ENCODE data around the gene OTOP3. TPM values are rescaled to one million over a fixed set of nuclear protein-coding genes. Genes with fewer than 3 reads are reported as not detected.
A peak's percentile ranks its signal among the peaks of the same experiment; 100 is the strongest.

OTOP3 gene, protein sequence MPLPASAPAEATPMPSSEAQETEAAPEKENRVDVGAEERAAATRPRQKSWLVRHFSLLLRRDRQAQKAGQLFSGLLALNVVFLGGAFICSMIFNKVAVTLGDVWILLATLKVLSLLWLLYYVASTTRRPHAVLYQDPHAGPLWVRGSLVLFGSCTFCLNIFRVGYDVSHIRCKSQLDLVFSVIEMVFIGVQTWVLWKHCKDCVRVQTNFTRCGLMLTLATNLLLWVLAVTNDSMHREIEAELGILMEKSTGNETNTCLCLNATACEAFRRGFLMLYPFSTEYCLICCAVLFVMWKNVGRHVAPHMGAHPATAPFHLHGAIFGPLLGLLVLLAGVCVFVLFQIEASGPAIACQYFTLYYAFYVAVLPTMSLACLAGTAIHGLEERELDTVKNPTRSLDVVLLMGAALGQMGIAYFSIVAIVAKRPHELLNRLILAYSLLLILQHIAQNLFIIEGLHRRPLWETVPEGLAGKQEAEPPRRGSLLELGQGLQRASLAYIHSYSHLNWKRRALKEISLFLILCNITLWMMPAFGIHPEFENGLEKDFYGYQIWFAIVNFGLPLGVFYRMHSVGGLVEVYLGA
- total RNA-seq: not detected

DNA sequence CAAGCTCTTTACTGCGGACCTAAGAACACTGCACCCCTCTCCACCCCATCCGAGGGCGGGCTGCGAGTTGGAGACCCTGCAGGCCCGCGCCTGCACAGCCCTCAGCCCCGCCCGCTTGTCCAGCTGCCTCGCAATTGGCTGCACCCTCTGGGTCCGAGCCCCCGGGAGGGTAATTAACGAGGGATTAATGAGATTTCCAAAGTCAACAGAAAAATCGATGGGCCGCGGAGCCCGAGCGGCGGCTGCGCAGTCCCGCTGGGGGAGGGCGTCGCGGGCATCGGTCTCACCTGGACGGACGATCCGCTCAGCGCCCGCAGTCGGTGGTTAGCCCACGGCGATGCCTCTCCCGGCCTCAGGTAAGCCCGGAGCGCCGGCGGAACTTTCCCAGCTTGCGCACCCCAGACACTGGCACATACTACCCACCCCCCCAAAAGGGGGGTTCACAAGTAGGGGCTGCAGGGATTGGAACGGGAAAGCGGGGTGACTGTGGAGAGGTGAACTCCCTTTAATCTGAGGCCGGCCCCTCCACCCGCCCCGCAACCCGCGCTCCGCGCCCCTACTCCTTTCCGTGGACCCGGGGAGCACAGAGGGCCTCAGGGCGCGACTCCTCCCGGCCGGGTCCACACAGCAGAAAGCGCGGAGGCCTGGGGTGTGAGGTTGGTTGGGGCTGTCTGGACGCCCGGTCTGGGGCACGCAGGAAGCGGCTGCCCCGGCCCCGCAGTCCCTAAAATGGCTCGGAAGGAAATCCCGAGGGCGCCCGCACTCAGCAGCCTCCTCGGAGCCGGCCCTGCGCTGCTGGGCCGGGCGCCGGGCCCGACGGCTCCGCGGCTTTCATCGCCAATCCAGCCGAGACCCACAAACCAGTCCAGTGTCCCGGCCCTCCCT, at the start of gene OTOP3:
Gene OTOP3, plus strand, starts transcription at position 314 of the 885 bp plus-strand sequence. Its CDS starts 24 bp downstream, at position 338.
- WGBS, 2 donors: 5 to 6% methylated on average over 22 to 54 of the region's 78 CpGs
- peak in 1 of 2 donors; percentile 85 for DNase-seq

GRCh38 chr17:74888469-74888868, 47.2 kb upstream of the OTOP3 start:
- WGBS, 2 donors: 52 to 66% methylated on average over 10 to 12 of the region's 13 CpGs
- Histone ChIP-seq H3K36me3 (no peaks in the 10 kb centered on the region), H3K27me3 (peaks cover 0 to 14% (median 9%) of the 10 kb centered on the region in 4 donors), H3K9me3 (no peaks in the 10 kb centered on the region), H3K4me3 (no peak overlapping the region), H3K4me1 (peaks cover 5 to 14% (median 10%) of the 10 kb centered on the region in 4 donors), H3K27ac (no peak overlapping the region)
- DNase-seq (no peak), ATAC-seq (ENCODE audit: low FRiP score in 2 of 2) (no peak)
- TF ChIP-seq POLR2A (IDR thresholded peaks at IDR 0.05) (no peak), POLR2AphosphoS5 (IDR thresholded peaks at IDR 0.05) (no peak), EP300 (IDR thresholded peaks at IDR 0.05) (no peak)
- TF ChIP-seq, protein P1, sequence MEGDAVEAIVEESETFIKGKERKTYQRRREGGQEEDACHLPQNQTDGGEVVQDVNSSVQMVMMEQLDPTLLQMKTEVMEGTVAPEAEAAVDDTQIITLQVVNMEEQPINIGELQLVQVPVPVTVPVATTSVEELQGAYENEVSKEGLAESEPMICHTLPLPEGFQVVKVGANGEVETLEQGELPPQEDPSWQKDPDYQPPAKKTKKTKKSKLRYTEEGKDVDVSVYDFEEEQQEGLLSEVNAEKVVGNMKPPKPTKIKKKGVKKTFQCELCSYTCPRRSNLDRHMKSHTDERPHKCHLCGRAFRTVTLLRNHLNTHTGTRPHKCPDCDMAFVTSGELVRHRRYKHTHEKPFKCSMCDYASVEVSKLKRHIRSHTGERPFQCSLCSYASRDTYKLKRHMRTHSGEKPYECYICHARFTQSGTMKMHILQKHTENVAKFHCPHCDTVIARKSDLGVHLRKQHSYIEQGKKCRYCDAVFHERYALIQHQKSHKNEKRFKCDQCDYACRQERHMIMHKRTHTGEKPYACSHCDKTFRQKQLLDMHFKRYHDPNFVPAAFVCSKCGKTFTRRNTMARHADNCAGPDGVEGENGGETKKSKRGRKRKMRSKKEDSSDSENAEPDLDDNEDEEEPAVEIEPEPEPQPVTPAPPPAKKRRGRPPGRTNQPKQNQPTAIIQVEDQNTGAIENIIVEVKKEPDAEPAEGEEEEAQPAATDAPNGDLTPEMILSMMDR (IDR thresholded peaks at IDR 0.05): no peak

More for the DNA sequence above, at the start of gene OTOP3:
- ATAC-seq (ENCODE audit: low FRiP score in 2 of 2): peak in 1 of 2 donors; percentile 15
- Histone ChIP-seq H3K4me1 (peaks cover 0 to 12% (median 11%) of the 10 kb centered on the region in 4 donors), H3K4me3 (no peak within 1 kb of the TSS), H3K36me3 (no peaks in the 10 kb centered on the region), H3K9me3 (no peaks in the 10 kb centered on the region), H3K27me3 (peaks cover 3 to 24% (median 7%) of the 10 kb centered on the region in 4 donors), H3K27ac (no peak within 1 kb of the TSS)
- no peak for TF ChIP-seq EP300 (IDR thresholded peaks at IDR 0.05)
- TF ChIP-seq, protein P1 (IDR thresholded peaks at IDR 0.05): no peak
- TF ChIP-seq POLR2AphosphoS5 (IDR thresholded peaks at IDR 0.05): no peak
- TF ChIP-seq POLR2A (IDR thresholded peaks at IDR 0.05): no peak

DNA sequence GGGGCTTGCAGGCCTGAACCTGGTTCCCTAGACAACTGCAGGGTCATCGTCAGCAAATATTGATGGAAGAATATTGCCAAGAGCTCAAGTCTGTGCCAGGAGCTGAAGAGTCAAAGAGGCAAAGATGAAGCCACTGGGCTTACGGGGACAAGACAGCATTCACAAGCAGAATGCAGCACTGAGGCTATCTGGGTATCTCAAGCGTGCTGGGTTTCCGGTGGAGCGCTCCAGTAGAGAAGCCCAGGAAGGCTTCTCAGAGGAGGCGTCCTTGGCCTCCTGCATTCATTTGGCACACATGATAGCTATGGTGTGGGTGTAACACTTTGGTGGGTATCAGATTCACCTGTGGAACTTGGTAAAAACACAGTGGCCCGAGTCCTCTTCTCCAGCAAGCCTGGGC, 45.1 kb upstream of the OTOP3 start:
- ATAC-seq (ENCODE audit: low FRiP score in 2 of 2): no peak
- TF ChIP-seq, protein P1 (IDR thresholded peaks at IDR 0.05): no peak
- TF ChIP-seq POLR2A (IDR thresholded peaks at IDR 0.05) (no peak), EP300 (IDR thresholded peaks at IDR 0.05) (no peak), POLR2AphosphoS5 (IDR thresholded peaks at IDR 0.05) (no peak)
- no peak overlapping the region for H3K27ac ChIP-seq
- peaks cover 0 to 26% (median 15%) of the 10 kb centered on the region in 4 donors for H3K27me3 ChIP-seq
- DNase-seq: no peak
- peaks cover 10 to 19% (median 15%) of the 10 kb centered on the region in 4 donors for H3K4me1 ChIP-seq
- no peaks in the 10 kb centered on the region for H3K9me3 ChIP-seq
- H3K4me3 ChIP-seq: no peak overlapping the region
- WGBS, 2 donors: 90 to 100% methylated on average over 3 to 7 of the region's 7 CpGs
- H3K36me3 ChIP-seq: no peaks in the 10 kb centered on the region

- no peaks in the 10 kb centered on the region for H3K36me3 ChIP-seq
- H3K27ac ChIP-seq: no peak overlapping the region
- H3K4me1 ChIP-seq: peaks cover 10 to 19% (median 15%) of the 10 kb centered on the region in 4 donors
- TF ChIP-seq EP300 (IDR thresholded peaks at IDR 0.05) (no peak), POLR2A (IDR thresholded peaks at IDR 0.05) (no peak), POLR2AphosphoS5 (IDR thresholded peaks at IDR 0.05) (no peak)
- TF ChIP-seq, protein P1 (IDR thresholded peaks at IDR 0.05): no peak
- no peaks in the 10 kb centered on the region for H3K9me3 ChIP-seq
- 53 to 62% methylated on average over 11 to 19 of the region's 20 CpGs for whole genome bisulfite sequencing, 2 donors
- H3K27me3 ChIP-seq: peaks cover 0 to 26% (median 15%) of the 10 kb centered on the region in 4 donors
- DNase-seq (peak in 1 of 2 donors; percentile 68), ATAC-seq (ENCODE audit: low FRiP score in 2 of 2) (peak in 1 of 2 donors; percentile 27)
- H3K4me3 ChIP-seq: no peak overlapping the region
These were observed 43.5 kb upstream of the OTOP3 start for GRCh38 chr17:74892013-74892841.
